C4-2B (cell line): ENCODE measurements around the gene PARPBP.
"Not testable (repeated sequence)": the region's sequence is repeated elsewhere in the genome, so short reads cannot be mapped to it uniquely, and the experiment has no call there.

Experiments
- H3K27ac ChIP-seq: fragments of 450-650 bp; 2 replicates; pipeline ENCODE4 v1.5.1; 2017
- ZFX ChIP-seq: fragments of 450-650 bp; IDR thresholded peaks from 2 replicates; pipeline ENCODE4 v1.6.1; 2017
- TF ChIP-seq, protein P1 (sequence below): fragments of 450-650 bp; conservative IDR thresholded peaks from 2 replicates; pipeline ENCODE4 v1.5.1; 2017; ENCODE audit warnings: mild to moderate bottlenecking

PARPBP gene

DNA sequence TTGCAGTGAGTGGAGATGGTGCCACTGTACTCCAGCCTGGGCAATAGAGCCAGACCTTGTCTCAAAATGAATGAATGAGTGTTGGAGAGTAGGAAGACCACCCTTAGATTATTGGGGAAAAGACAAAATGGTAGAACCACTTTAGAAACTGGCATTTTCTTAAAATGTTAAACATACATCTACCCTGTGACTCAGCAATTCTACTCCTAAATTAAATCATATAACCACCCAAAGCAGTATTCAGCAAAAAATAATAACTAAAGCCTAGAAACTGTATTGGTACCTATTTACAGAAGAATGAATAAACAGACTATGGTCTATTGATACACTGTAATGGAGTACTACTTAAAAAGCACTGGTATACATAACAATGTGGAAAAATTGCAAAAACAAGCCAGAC, 9.2 kb upstream of the PARPBP start:
- no peak overlapping the region for H3K27ac ChIP-seq
- TF ChIP-seq, protein P1, sequence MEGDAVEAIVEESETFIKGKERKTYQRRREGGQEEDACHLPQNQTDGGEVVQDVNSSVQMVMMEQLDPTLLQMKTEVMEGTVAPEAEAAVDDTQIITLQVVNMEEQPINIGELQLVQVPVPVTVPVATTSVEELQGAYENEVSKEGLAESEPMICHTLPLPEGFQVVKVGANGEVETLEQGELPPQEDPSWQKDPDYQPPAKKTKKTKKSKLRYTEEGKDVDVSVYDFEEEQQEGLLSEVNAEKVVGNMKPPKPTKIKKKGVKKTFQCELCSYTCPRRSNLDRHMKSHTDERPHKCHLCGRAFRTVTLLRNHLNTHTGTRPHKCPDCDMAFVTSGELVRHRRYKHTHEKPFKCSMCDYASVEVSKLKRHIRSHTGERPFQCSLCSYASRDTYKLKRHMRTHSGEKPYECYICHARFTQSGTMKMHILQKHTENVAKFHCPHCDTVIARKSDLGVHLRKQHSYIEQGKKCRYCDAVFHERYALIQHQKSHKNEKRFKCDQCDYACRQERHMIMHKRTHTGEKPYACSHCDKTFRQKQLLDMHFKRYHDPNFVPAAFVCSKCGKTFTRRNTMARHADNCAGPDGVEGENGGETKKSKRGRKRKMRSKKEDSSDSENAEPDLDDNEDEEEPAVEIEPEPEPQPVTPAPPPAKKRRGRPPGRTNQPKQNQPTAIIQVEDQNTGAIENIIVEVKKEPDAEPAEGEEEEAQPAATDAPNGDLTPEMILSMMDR = no peak
- no peak for TF ChIP-seq ZFX

DNA sequence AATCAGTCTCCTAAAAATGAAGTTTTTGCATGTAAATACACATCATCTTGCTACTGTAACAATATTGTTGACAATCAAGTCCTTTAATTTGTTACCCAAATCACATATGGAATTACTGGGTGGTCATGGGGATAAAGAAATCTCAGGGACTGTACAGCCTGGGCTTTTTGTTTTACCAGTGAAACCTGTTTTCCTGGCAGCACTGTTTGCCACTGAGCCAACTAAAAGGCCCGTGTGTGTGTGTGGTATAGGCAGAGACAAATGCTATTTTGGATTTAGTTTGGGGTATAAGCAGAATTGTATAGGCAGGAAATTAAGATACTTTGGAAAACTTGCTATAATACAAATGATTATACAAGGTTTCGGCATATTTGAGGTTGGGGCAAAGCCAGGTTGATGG, 5.8 kb upstream of the PARPBP start:
- H3K27ac ChIP-seq = no peak overlapping the region
- TF ChIP-seq ZFX = no peak

DNA sequence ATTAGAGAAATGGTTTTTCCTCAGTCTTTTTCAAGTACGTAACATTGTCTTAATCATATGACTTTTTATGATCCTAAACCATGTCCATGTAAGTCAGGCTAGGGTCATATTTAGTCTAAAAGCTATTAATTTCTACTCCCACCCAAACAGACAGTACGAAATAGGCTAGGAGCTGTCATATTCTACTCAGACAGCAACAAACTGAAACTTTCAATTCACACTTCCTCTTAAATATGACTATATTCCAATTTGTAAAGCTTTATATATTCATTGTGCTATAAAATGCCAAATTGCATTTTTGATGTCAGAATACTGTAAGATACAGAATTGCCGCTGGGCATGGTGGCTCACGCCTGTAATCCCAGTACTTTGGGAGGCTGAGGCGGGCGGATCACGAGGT, 3.6 kb upstream of the PARPBP start:
- H3K27ac ChIP-seq = no peak overlapping the region
- no peak for TF ChIP-seq ZFX
- TF ChIP-seq, protein P1 = no peak

DNA sequence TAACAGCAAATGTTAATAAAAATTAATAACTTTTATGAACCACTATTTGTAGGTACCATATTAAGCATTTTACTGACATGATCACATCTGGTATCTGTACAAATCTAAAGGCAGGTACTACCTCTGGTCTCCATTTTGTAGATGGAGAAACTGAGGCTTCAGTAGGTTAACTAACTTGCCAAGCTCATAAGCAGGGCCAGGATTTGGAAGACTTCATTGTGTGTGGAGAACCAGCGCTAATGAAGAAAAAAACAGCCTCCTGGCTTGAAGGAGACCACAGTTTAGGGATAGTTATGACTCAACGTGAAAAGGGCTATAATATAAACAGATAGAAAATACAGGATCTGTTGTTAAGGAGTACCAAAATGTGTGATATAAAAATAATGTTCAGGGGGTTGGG, 1.1 kb upstream of the PARPBP start:
- peak overlapping the region; percentile 94; the same call in 1 of the 2 replicates for H3K27ac ChIP-seq
- TF ChIP-seq, protein P1 = no peak
- no peak for TF ChIP-seq ZFX

DNA sequence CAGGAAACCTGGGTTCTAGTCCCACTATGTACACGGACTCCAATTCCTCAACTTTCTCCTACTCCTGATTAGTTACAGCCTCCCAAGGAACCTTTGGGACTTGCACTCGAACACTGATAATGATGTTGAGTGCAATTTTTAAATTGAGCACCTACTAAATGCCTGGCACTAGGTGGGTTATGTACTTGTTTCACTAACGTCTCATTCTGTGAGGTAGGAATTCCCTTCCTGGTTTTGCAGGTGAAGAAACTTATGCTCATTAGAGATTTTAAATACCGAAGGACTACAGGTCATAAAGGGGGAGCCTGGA, 536 bp downstream of the PARPBP start:
- peak overlapping the region; percentile 94 for H3K27ac ChIP-seq
- TF ChIP-seq, protein P1 = no peak
- TF ChIP-seq ZFX = peak; percentile 7; the same call in 1 of the 2 replicates

DNA sequence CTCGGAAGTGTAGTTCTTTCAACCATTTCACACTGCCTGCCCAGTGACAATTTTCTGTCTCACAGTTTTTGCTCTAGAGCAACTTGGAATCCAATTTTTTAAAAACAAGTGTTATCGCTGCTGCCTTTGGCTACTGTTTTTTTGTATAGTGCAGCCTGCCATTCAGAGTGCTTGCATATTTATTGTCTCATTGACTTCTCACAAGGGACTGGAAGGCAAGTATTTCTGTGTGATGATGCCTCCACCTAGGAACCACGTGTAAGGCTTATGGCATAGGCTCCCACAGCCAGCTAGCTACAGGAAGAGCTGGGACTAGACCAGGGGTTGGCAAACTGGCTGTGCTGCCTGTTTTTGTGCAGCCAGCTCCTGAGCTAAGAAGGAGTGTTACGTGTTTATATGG, 903 bp downstream of the PARPBP start:
- H3K27ac ChIP-seq = peak overlapping the region; percentile 94
- TF ChIP-seq ZFX = no peak
- TF ChIP-seq, protein P1 = no peak

DNA sequence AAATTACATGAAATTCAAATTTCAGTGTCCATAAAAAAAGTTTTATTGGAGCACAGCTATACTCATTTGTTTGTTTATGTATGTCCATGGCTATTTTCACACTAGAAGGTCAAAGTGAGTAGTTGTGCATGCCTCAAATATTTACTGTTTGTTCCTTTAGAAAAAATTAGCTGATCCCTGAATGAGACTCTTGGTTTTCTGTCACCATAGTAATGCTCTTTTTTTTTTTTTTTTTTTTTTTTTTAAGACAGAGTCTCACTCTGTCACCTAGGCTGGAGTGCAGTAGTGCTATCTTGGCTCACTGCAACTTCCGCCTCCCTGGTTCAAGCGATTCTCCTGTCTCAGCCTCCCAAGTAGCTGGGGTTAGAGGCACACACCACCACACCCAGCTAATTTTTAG, 1.3 kb downstream of the PARPBP start:
- peak overlapping the region; percentile 94 for H3K27ac ChIP-seq

DNA sequence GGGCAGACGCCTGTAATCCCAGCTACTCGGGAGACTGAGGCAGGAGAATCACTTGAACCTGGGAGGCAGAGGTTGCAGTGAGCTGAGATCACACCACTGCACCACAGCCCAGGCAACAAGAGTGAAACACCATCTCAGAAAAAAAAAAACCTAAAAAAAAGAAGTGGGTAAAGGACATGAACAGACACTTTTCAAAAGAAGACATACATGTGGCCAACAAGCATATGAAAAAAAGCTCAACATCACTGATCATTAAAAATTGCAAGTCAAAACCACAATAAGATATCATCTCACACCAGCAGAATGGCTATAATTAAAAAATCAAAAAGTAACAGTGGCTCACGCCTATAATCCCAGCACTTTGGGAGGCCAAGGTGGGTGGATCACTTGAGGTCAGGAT, 10.7 kb downstream of the PARPBP start:
- not testable (repeated sequence) for H3K27ac ChIP-seq

DNA sequence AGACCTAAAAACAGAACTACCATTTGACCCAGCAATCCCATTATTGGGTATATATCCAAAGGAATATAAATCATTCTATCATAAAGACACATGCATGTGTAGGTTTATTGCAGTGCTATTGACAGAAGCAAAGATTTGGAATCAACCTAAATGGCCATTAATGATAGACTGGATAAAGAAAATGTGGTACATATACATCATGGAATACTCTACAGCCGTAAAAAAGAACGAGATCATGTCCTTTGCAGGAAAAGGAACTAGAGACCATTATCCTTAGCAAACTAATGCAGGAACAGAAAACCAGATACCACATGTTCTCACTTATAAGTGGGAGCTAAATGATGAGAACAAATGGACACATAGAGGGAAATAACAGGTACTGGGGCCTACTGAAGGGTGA, 11.5 kb downstream of the PARPBP start:
- not testable (repeated sequence) for H3K27ac ChIP-seq

DNA sequence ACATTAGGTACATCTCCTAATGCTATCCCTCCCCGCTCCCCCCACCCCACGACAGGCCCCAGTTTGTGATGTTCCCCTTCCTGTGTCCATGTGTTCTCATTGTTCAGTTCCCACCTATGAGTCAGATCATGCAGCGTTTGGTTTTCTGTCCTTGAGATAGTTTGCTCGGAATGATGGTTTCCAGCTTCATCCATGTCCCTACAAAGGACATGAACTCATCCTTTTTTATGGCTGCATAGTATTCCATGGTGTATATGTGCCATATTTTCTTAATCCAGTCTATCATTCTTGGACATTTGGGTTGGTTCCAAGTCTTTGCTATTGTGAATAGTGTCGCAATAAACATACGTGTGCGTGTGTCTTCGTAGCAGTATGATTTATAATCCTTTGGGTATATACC, 17.6 kb downstream of the PARPBP start:
- H3K27ac ChIP-seq = not testable (repeated sequence)

DNA sequence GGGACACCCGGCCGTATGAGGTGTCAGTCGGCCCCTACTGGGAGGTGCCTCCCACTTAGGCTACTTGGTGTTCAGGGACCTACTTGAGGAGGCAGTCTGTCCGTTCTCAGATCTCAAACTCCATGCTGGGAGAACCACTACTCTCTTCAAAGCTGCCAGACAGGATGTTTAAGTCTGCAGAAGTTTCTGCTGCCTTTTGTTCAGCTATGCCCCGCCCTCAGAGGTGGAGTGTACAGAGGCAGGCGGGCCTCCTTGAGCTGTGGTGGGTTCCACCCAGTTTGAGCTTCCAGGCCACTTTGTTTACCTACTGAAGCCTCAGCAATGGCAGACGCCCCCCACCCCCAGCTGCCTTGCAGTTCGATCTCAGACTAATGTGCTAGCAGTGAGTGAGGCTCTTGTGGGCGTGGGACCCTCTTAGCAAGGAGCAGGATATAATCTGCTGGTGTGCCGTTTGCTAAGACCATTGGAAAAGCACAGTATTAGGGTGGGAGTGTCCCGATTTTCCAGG, 22.9 kb downstream of the PARPBP start:
- H3K27ac ChIP-seq = not testable (repeated sequence)
